ENCODE results near the gene AUTS2. TPM values are rescaled to one million over a fixed set of nuclear protein-coding genes. Genes with fewer than 3 reads are reported as not detected.
A peak's percentile ranks its signal among the peaks of the same experiment; 100 is the strongest.

The AUTS2 gene
- total and polyA plus RNA-seq, 10 of the 15 experiments (the other 5 are each of a cell fraction or from before 2014, with no cell fraction given), result 6.4 to 55.6 (median 21.6) TPM

- ChIA-PET POLR2A (interaction anchor here (0.9 to 2.1 kb wide), 5 partner anchors 17 to 146 kb away, joined by 3 to 10 read pairs (median 7); no protein-coding TSS in a partner anchor), RAD21 (ENCODE audit: unreplicated experiment) (interaction anchor here (0.6 to 7.9 kb wide), 15 partner anchors 15 to 204 kb away, joined by 3 to 141 read pairs (median 16); no protein-coding TSS in a partner anchor), SMC1A (ENCODE audit: uncharacterized antibody, unreplicated experiment) (interaction anchor here (0.8 to 11.0 kb wide), 24 partner anchors 16 to 875 kb away, joined by 3 to 202 read pairs (median 4); no protein-coding TSS in a partner anchor), CTCF (interaction anchor here (1.1 to 3.9 kb wide), 10 partner anchors 9 to 109 kb away, joined by 3 to 31 read pairs (median 6); no protein-coding TSS in a partner anchor)
- no peak overlapping the region; the same call in 1 of the 2 replicates for H3K4me2 ChIP-seq (ENCODE audit: control insufficient read depth, insufficient read depth)
- TF ChIP-seq IKZF2 (IDR thresholded peaks at IDR 0.05) (no peak), MTA2 (IDR thresholded peaks at IDR 0.05; ENCODE audit: low read depth) (0 out of 2 replicates have a peak, but pooled peaks have one; percentile 34), PML (IDR thresholded peaks at IDR 0.05; ENCODE audit: low read length) (0 out of 2 replicates have a peak, but pooled peaks have one; percentile 15), ZNF687 (IDR thresholded peaks at IDR 0.05) (0 out of 2 replicates have a peak, but pooled peaks have one; percentile 24), BCL11A (IDR thresholded peaks at IDR 0.05; ENCODE audit: low read depth, low read length) (peak; percentile 9; the same call in 1 of the 2 replicates), POLR2AphosphoS2 (IDR thresholded peaks at IDR 0.05; ENCODE audit: low read depth, low read length) (no peak), PKNOX1 (IDR thresholded peaks at IDR 0.05) (0 out of 2 replicates have a peak, but pooled peaks have one; percentile 13), POU2F2 (IDR thresholded peaks at IDR 0.05; ENCODE audit: borderline replicate concordance, low read depth, low read length) (0 out of 3 replicates have a peak, but pooled peaks have one; percentile 28)
- no peak overlapping the region for H2AFZ ChIP-seq (ENCODE audit: control insufficient read depth, low read depth, low read length)
- no peaks in the 10 kb centered on the region for H3K27me3 ChIP-seq (replicated peaks in 1 of 2; ENCODE audit: control insufficient read depth in 2 of 2, insufficient read depth in 2 of 2, low read length in 1 of 2)
- no peaks in the 10 kb centered on the region for H4K20me1 ChIP-seq (ENCODE audit: control insufficient read depth, insufficient read depth)
- WGBS (ENCODE audit: insufficient coverage, insufficient replicate concordance, low lambda C conversion rate, missing lambda C conversion rate), result 27% methylated on average over 6 of the region's 6 CpGs
- intact Hi-C loops (cut with micrococcal nuclease; ENCODE audit: unreplicated experiment), result loop anchor here (5.0 to 10.0 kb wide), 3 partner anchors 221 to 872 kb away; no protein-coding TSS in a partner anchor
- ATAC-seq, result peak; percentile 12
- BruUV-seq (replicated peaks), result no TSS peak
- H3K27ac ChIP-seq (ENCODE audit: control insufficient read depth, insufficient read depth), result peak overlapping the region; percentile 74
- H3K9ac ChIP-seq (ENCODE audit: control insufficient read depth, insufficient read depth, low read length), result peak overlapping the region; percentile 60; the same call in 1 of the 2 replicates
- H3K79me2 ChIP-seq (ENCODE audit: control insufficient read depth, insufficient read depth, low read length), result peaks cover 17% of the 10 kb centered on the region
- no peak for FAIRE-seq
- peak overlapping the region; percentile 68; the same call in 1 of the 2 replicates for H3K4me3 ChIP-seq
- in situ Hi-C loops (cut with MboI), result no loop called here
- no peaks in the 10 kb centered on the region; the same call in 2 of the 3 replicates for H3K9me3 ChIP-seq (replicated peaks; ENCODE audit: control insufficient read depth, insufficient read depth, low read length)
- no peaks in the 10 kb centered on the region for H3K36me3 ChIP-seq (ENCODE audit: control insufficient read depth in 2 of 2, insufficient read depth in 2 of 2, low read length in 1 of 2)
- H3K4me1 ChIP-seq (ENCODE audit: control insufficient read depth, insufficient read depth, low read length), result peaks cover 38% of the 10 kb centered on the region
- DNase-seq (ENCODE audit: low read depth, low spot score), result no peak
Observed at GRCh38 chr7:69823151-69823744, 225.0 kb downstream of the AUTS2 start.

Data from GM12878 (cell line).